ENCODE results near the gene WDHD1. TPM values are rescaled to one million over a fixed set of nuclear protein-coding genes. Genes with fewer than 3 reads are reported as not detected.

Gene WDHD1
- total and polyA plus RNA-seq, 4 donors = 5.4 to 9.2 (median 7.8) TPM

- WGBS (ENCODE audit: insufficient coverage) = 95% methylated on average over 8 of the region's 10 CpGs
- no peaks in the 10 kb centered on the region for H3K27me3 ChIP-seq (ENCODE audit: control insufficient read depth, insufficient read depth, low read length)
- H3K36me3 ChIP-seq (ENCODE audit: control insufficient read depth, insufficient read depth, low read length) = no peaks in the 10 kb centered on the region
- H3K9me3 ChIP-seq (ENCODE audit: control insufficient read depth, insufficient read depth, low read length) = no peaks in the 10 kb centered on the region
- H3K4me1 ChIP-seq (ENCODE audit: control insufficient read depth, insufficient read depth, low read length) = no peaks in the 10 kb centered on the region
- no peak overlapping the region for H3K27ac ChIP-seq (ENCODE audit: low read depth, low read length)
- H3K4me3 ChIP-seq (ENCODE audit: low read depth, low read length) = no peak overlapping the region
- no peak for DNase-seq (ENCODE audit: low read depth in 4 of 6, low spot score in 6 of 6)
Observed at GRCh38 chr14:54891471-54892245, 135.2 kb downstream of the WDHD1 start.

- 100% methylated on average over 1 of the region's 1 CpG for WGBS (ENCODE audit: insufficient coverage)
Observed at GRCh38 chr14:54890788-54891187, 136.1 kb downstream of the WDHD1 start.

DNA sequence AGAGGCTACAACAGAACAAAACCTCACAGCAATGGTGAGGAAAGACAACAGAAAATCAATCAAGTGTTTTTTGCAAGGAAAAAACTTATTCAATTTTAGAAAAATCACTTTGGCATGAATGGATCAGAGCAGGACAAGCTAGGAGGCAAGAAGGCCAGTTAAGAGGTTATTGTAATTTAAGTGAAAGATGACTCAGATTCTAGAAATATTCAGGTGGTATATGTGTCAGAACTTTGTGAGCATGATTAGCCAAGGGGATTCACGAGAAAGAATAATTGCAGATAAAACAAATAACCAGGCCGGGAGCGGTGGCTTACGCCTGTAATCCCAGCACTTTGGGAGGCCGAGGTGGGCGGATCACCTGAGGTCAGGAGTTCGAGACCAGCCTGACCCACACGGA is 137.0 kb downstream of the WDHD1 start:
- Histone ChIP-seq H3K9me3 (ENCODE audit: control insufficient read depth, insufficient read depth, low read length) (no peaks in the 10 kb centered on the region), H3K36me3 (ENCODE audit: control insufficient read depth, insufficient read depth, low read length) (no peaks in the 10 kb centered on the region), H3K27ac (ENCODE audit: low read depth, low read length) (no peak overlapping the region), H3K4me3 (ENCODE audit: low read depth, low read length) (no peak overlapping the region), H3K27me3 (ENCODE audit: control insufficient read depth, insufficient read depth, low read length) (no peaks in the 10 kb centered on the region), H3K4me1 (ENCODE audit: control insufficient read depth, insufficient read depth, low read length) (no peaks in the 10 kb centered on the region)
- no CpG with 5 or more reads among the region's 8 CpGs for WGBS (ENCODE audit: insufficient coverage)
- DNase-seq (ENCODE audit: low read depth in 4 of 6, low spot score in 6 of 6) = no peak

More at GRCh38 chr14:54890788-54891187, 136.1 kb downstream of the WDHD1 start:
- Histone ChIP-seq H3K27me3 (ENCODE audit: control insufficient read depth, insufficient read depth, low read length) (no peaks in the 10 kb centered on the region), H3K4me1 (ENCODE audit: control insufficient read depth, insufficient read depth, low read length) (no peaks in the 10 kb centered on the region), H3K4me3 (ENCODE audit: low read depth, low read length) (no peak overlapping the region), H3K27ac (ENCODE audit: low read depth, low read length) (no peak overlapping the region), H3K36me3 (ENCODE audit: control insufficient read depth, insufficient read depth, low read length) (no peaks in the 10 kb centered on the region), H3K9me3 (ENCODE audit: control insufficient read depth, insufficient read depth, low read length) (no peaks in the 10 kb centered on the region)
- DNase-seq (ENCODE audit: low read depth in 4 of 6, low spot score in 6 of 6) = no peak

Other genes starting within 250 kb of the WDHD1 start
- gene GCH1, start 124.3 kb downstream of the WDHD1 start, total RNA-seq = 1 to 10 TPM; 3.6 to 4.6 TPM
- 1 to 10 TPM; 3.4 to 4.6 TPM for gene GCH1, start 124.3 kb downstream of the WDHD1 start, polyA plus RNA-seq (ENCODE audit: insufficient read length in 2 of 2)
- gene SOCS4, start 137 bp upstream of the WDHD1 start, total RNA-seq = 10 to 100 TPM; 16.8 to 44.8 TPM
- gene SOCS4, start 137 bp upstream of the WDHD1 start, polyA plus RNA-seq (ENCODE audit: insufficient read length in 2 of 2) = 10 to 100 TPM; 15.5 to 19.8 TPM
- gene MAPK1IP1L, start 24.5 kb upstream of the WDHD1 start, total RNA-seq = 10 to 100 TPM; 29.0 to 39.7 TPM
- 100 to 1,000 TPM in 1 of 2 donors, 10 to 100 TPM in 1; 89.7 to 101 TPM for gene MAPK1IP1L, start 24.5 kb upstream of the WDHD1 start, polyA plus RNA-seq (ENCODE audit: insufficient read length in 2 of 2)
- 10 to 100 TPM; 36.0 to 42.1 TPM for gene LGALS3, start 102.2 kb upstream of the WDHD1 start, total RNA-seq
- 10 to 100 TPM; 25.1 to 41.5 TPM for gene LGALS3, start 102.2 kb upstream of the WDHD1 start, polyA plus RNA-seq (ENCODE audit: insufficient read length in 2 of 2)
- gene DLGAP5, start 164.5 kb upstream of the WDHD1 start, total RNA-seq = 10 to 100 TPM; 13.3 to 14.4 TPM
- 1 to 10 TPM; 8.7 to 9.8 TPM for gene DLGAP5, start 164.5 kb upstream of the WDHD1 start, polyA plus RNA-seq (ENCODE audit: insufficient read length in 2 of 2)
- gene FBXO34, start 244.3 kb upstream of the WDHD1 start, total RNA-seq = 10 to 100 TPM; 32.6 to 37.5 TPM
- 10 to 100 TPM; 23.1 to 23.5 TPM for gene FBXO34, start 244.3 kb upstream of the WDHD1 start, polyA plus RNA-seq (ENCODE audit: insufficient read length in 2 of 2)

All from spinal cord (tissue), 10 donors.